ENCODE data around the gene HOXC11. TPM values are rescaled to one million over a fixed set of nuclear protein-coding genes. Genes with fewer than 3 reads are reported as not detected.

The HOXC11 gene
- total and polyA plus RNA-seq, 2 of the 4 experiments (the other 2 are of a cell fraction) = not detected

GRCh38 chr12:53929527-53929926, 43.4 kb upstream of the HOXC11 start:
- intact Hi-C loops (cut with micrococcal nuclease) = no loop called here
- no peak overlapping the region for H2AFZ ChIP-seq (replicated peaks; ENCODE audit: low read length, poor library complexity)
- no peak for ATAC-seq (ENCODE audit: low read depth)
- no peaks in the 10 kb centered on the region for H3K9me1 ChIP-seq (ENCODE audit: insufficient read depth, low read length)
- dilution Hi-C loops (cut with HindIII; ENCODE audit: low sequenced_read_pairs, unreplicated experiment) = no loop called here
- peaks cover 85% of the 10 kb centered on the region for H3K27me3 ChIP-seq (ENCODE audit: control insufficient read depth, insufficient read depth, low read length)
- H3K9ac ChIP-seq (ENCODE audit: low read depth, low read length) = no peak overlapping the region
- H3K23ac ChIP-seq (ENCODE audit: low read depth, low read length) = no peak overlapping the region
- no peak overlapping the region for H3K56ac ChIP-seq (ENCODE audit: extremely low read depth, insufficient read depth, low read length)
- no peaks in the 10 kb centered on the region for H3K4me1 ChIP-seq (ENCODE audit: control insufficient read depth, insufficient read depth, low read length)
- in situ Hi-C loops (cut with MboI; ENCODE audit: low sequenced_read_pairs) = no loop called here
- H2BK5ac ChIP-seq (ENCODE audit: low read depth, low read length, poor library complexity, severe bottlenecking) = no peak overlapping the region
- no peak overlapping the region for H2BK20ac ChIP-seq (ENCODE audit: low read depth, low read length)
- no peak overlapping the region for H2BK15ac ChIP-seq (ENCODE audit: low read depth, low read length)
- DNase-seq = no peak
- ChIA-PET CTCF (no interaction called here), POLR2A (ENCODE audit: unreplicated experiment) (no interaction called here)
- H4K5ac ChIP-seq (ENCODE audit: low read depth, low read length) = no peak overlapping the region
- no peak overlapping the region for H2AK9ac ChIP-seq (replicated peaks; ENCODE audit: low read depth, low read length, poor library complexity)
- no TSS peak for BruUV-seq (replicated peaks)
- H3K18ac ChIP-seq (ENCODE audit: low read depth, low read length) = no peak overlapping the region
- H2AK5ac ChIP-seq (ENCODE audit: low read depth, low read length) = no peak overlapping the region
- no peak overlapping the region for H3K14ac ChIP-seq (replicated peaks; ENCODE audit: low read depth, low read length)
- H3K36me3 ChIP-seq (ENCODE audit: control insufficient read depth, insufficient read depth, low read length) = no peaks in the 10 kb centered on the region
- no peak overlapping the region for H4K8ac ChIP-seq (ENCODE audit: low read depth in 2 of 2, low read length in 2 of 2)
- 0% methylated on average over 1 of the region's 4 CpGs; no CpG with 5 or more reads in 1 of the 2 experiments for WGBS, 2 experiments (ENCODE audit: extremely low coverage in 2 of 2, insufficient read length in 1 of 2)
- no peak overlapping the region for H3K4ac ChIP-seq (ENCODE audit: low read depth, low read length)
- no peaks in the 10 kb centered on the region for H4K20me1 ChIP-seq (ENCODE audit: insufficient read depth, low read length)
- H3K79me1 ChIP-seq (ENCODE audit: low read depth in 1 of 2, low read length in 2 of 2) = no peaks in the 10 kb centered on the region
- no peak overlapping the region for H3K4me3 ChIP-seq (ENCODE audit: insufficient read depth, low read depth, low read length)
- peaks cover 6% of the 10 kb centered on the region; the same call in 1 of the 2 replicates for H3K9me3 ChIP-seq (ENCODE audit: control insufficient read depth, insufficient read depth, low read length)
- no peak overlapping the region for H2BK120ac ChIP-seq (ENCODE audit: low read depth, low read length)
- TF ChIP-seq MAZ (IDR thresholded peaks at IDR 0.05; ENCODE audit: borderline replicate concordance, low read depth, low read length) (no peak), BHLHE40 (IDR thresholded peaks at IDR 0.05; ENCODE audit: low read depth, low read length) (no peak), RCOR1 (IDR thresholded peaks at IDR 0.05; ENCODE audit: insufficient replicate concordance, low read length) (no peak), RAD21 (IDR thresholded peaks at IDR 0.05; ENCODE audit: low read length) (no peak), RFX5 (IDR thresholded peaks at IDR 0.05; ENCODE audit: low read depth, low read length) (no peak), MXI1 (IDR thresholded peaks at IDR 0.05; ENCODE audit: borderline replicate concordance, low read depth, low read length) (no peak), NFE2L2 (IDR thresholded peaks at IDR 0.05; ENCODE audit: low read depth, low read length) (no peak), ELK1 (IDR thresholded peaks at IDR 0.05; ENCODE audit: borderline replicate concordance, low read depth, low read length) (no peak), FOS (IDR thresholded peaks at IDR 0.05; ENCODE audit: low read depth, low read length) (no peak), SMC3 (IDR thresholded peaks at IDR 0.05; ENCODE audit: low read depth, low read length) (no peak)
- H3K4me2 ChIP-seq (ENCODE audit: low read depth, low read length) = no peak overlapping the region
- no peak overlapping the region for H3K27ac ChIP-seq (ENCODE audit: insufficient read depth, low read length)
- H4K91ac ChIP-seq (ENCODE audit: insufficient read depth, low read depth, low read length) = no peak overlapping the region
